Natural killer cell treated with Interleukin-12 subunit alpha and Interleukin-12 subunit beta and Interleukin-15 and Interleukin-18, amount 100 ng/mL, for 72 hours (primary cell): ENCODE measurements around the gene ARID2. TPM values are rescaled to one million over a fixed set of nuclear protein-coding genes. Genes with fewer than 3 reads are reported as not detected.

Experiments used
- ATAC-seq, 2 donors: fragments of 150-1000 bp; cut with Tn5 transposase in 1 of 2; sonication (Bioruptor Pico), chemical (Tn5 transposase) in 1 of 2; 2 replicates each; pipeline ENCODE4 v1.10.0; 2021
- DNase-seq: peaks from one replicate; pipeline ENCODE4 v3.0.0; 2022; ENCODE audit warnings: low spot score
- H3K27ac Mint-ChIP-seq, 2 donors: 1 replicate in 1 of 2; 2 replicates in 1 of 2; pipeline ENCODE4 v1.8.0; 2022; ENCODE audit warnings: mixed read lengths in 2 of 2, mild to moderate bottlenecking in 1 of 2, moderate library complexity in 1 of 2
- H3K27me3 Mint-ChIP-seq, 2 donors: 1 replicate in 1 of 2; 2 replicates in 1 of 2; pipeline ENCODE4 v1.8.0; 2022; ENCODE audit warnings: mixed read lengths in 2 of 2
- H3K36me3 Mint-ChIP-seq: one replicate; pipeline ENCODE4 v1.8.0; 2022; ENCODE audit warnings: mixed read lengths
- H3K4me1 Mint-ChIP-seq, 2 donors: 1 replicate in 1 of 2; 2 replicates in 1 of 2; pipeline ENCODE4 v1.8.0; 2022; ENCODE audit warnings: low read depth in 2 of 2, mixed read lengths in 2 of 2, mild to moderate bottlenecking in 1 of 2
- H3K4me3 Mint-ChIP-seq: one replicate; pipeline ENCODE4 v1.8.0; 2022; ENCODE audit warnings: mixed read lengths
- H3K9me3 Mint-ChIP-seq: 2 replicates; pipeline ENCODE4 v1.8.0; 2022; ENCODE audit warnings: mixed read lengths
- total RNA-seq, 2 donors: library from RNA; stranded (reverse); gene quantifications; one replicate each; pipeline ENCODE4 v1.2.3, GENCODE V29; 2022

Gene ARID2
- total RNA-seq, 2 donors from 2014 or later, result 116 to 133 TPM

GRCh38 chr12:45757172-45757571 lies 27.7 kb downstream of the ARID2 start:
- H3K36me3 Mint-ChIP-seq, result peaks cover 13% of the 10 kb centered on the region
- ATAC-seq, result no peak
- no peak for DNase-seq
- H3K27ac Mint-ChIP-seq, result no peak overlapping the region
- no peaks in the 10 kb centered on the region for H3K9me3 Mint-ChIP-seq
- no peak overlapping the region for H3K4me3 Mint-ChIP-seq
- peaks cover 43 to 48% of the 10 kb centered on the region in 2 donors for H3K4me1 Mint-ChIP-seq
- no peaks in the 10 kb centered on the region for H3K27me3 Mint-ChIP-seq

DNA sequence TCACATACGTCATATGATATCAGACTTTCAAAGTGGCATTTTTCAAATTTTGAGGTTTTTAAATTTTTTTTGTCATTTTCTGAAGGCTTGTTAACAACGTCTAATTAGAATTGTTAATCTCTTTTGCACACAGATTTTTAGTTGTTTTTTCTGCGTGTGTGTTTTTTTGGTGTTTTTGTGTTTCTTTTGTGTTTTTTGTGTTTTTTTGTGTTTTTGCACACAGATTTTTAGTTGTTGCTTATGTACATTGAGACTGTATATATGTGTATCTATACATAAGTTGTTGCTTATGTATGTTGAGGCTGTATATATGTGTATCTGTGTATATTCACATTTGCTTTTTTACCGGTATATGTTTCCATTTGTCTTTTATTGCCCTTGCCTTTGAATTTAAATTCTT lies 30.8 kb downstream of the ARID2 start:
- DNase-seq (no peak), ATAC-seq (no peak)
- Mint-ChIP-seq H3K36me3 (peaks cover 4% of the 10 kb centered on the region), H3K27me3 (no peaks in the 10 kb centered on the region), H3K4me3 (no peak overlapping the region), H3K27ac (no peak overlapping the region), H3K9me3 (no peaks in the 10 kb centered on the region), H3K4me1 (peaks cover 39 to 42% of the 10 kb centered on the region in 2 donors)

DNA sequence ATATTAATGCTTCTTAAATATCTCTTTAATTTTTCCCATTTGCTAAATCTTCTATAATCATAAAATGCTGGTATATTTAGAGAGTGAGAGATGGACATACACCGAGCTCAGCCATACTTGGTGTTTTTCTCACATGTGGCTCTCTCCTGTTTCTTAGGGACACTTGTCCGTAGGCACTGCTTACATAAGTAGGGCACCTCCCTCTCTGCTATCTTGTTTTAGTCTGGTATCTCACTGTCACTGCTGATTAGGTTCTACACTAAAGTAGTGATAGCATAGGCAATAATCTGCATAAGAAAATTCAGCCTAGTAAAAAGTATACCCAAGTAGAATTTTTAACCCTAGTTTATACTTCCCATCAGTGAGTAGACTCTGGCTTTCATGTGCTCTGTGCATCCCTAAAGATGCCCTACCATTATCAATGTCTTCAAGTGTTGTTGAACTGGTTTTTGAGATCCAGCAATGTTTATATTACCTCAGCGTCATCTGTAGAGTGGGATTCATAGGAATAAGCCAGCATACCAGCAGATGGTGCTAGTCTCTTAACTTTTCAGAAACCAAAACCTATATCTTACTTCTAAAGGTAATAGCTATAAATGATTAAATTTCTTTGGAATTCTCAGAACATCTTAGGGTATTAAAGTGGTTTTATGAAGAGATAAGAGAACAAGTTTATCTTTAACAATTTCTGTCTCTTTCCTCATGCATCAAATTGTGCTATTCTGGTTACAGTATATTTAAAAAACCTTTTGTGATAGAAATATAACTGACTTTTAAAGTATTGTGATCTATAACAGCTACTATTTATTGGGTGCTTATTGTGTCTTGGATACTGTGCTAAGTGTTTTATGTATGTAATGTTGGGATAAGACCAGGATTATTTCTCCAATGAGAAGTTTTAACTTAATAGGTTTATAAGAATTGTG lies 32.9 kb downstream of the ARID2 start:
- Mint-ChIP-seq H3K9me3 (no peaks in the 10 kb centered on the region), H3K36me3 (peaks cover under 1% of the 10 kb centered on the region), H3K27me3 (no peaks in the 10 kb centered on the region), H3K4me1 (peaks cover 39 to 40% of the 10 kb centered on the region in 2 donors), H3K27ac (peak overlapping the region in 1 of 2 donors; percentile 57), H3K4me3 (no peak overlapping the region)
- ATAC-seq (no peak), DNase-seq (no peak)

GRCh38 chr12:45763381-45763780 lies 33.9 kb downstream of the ARID2 start:
- H3K36me3 Mint-ChIP-seq, result peaks cover 3% of the 10 kb centered on the region
- H3K4me1 Mint-ChIP-seq, result peaks cover 43 to 44% of the 10 kb centered on the region in 2 donors
- H3K27me3 Mint-ChIP-seq, result no peaks in the 10 kb centered on the region
- ATAC-seq (no peak), DNase-seq (no peak)
- no peak overlapping the region for H3K27ac Mint-ChIP-seq
- no peak overlapping the region for H3K4me3 Mint-ChIP-seq
- H3K9me3 Mint-ChIP-seq, result no peaks in the 10 kb centered on the region

GRCh38 chr12:45768194-45768593 lies 38.7 kb downstream of the ARID2 start:
- H3K4me1 Mint-ChIP-seq, result peaks cover 45 to 54% of the 10 kb centered on the region in 2 donors
- no peak overlapping the region for H3K27ac Mint-ChIP-seq
- DNase-seq (no peak), ATAC-seq (no peak)
- no peak overlapping the region for H3K4me3 Mint-ChIP-seq
- no peaks in the 10 kb centered on the region for H3K27me3 Mint-ChIP-seq
- H3K9me3 Mint-ChIP-seq, result peaks cover 6% of the 10 kb centered on the region
- peaks cover 16% of the 10 kb centered on the region for H3K36me3 Mint-ChIP-seq

GRCh38 chr12:45773747-45774146 lies 44.2 kb downstream of the ARID2 start:
- no peak for DNase-seq
- Mint-ChIP-seq H3K4me3 (no peak overlapping the region), H3K4me1 (peaks cover 44 to 51% of the 10 kb centered on the region in 2 donors), H3K36me3 (peaks cover 9% of the 10 kb centered on the region), H3K9me3 (peaks cover 4% of the 10 kb centered on the region), H3K27me3 (no peaks in the 10 kb centered on the region), H3K27ac (no peak overlapping the region)
- ATAC-seq, result no peak

GRCh38 chr12:45774508-45775162 lies 45.1 kb downstream of the ARID2 start:
- ATAC-seq (no peak), DNase-seq (no peak)
- Mint-ChIP-seq H3K4me1 (peaks cover 38 to 42% of the 10 kb centered on the region in 2 donors), H3K36me3 (peaks cover 1% of the 10 kb centered on the region), H3K27ac (no peak overlapping the region), H3K27me3 (no peaks in the 10 kb centered on the region), H3K4me3 (no peak overlapping the region), H3K9me3 (no peaks in the 10 kb centered on the region)

GRCh38 chr12:45775465-45775864 lies 46.0 kb downstream of the ARID2 start:
- ATAC-seq (no peak), DNase-seq (no peak)
- Mint-ChIP-seq H3K4me3 (no peak overlapping the region), H3K27ac (no peak overlapping the region), H3K27me3 (no peaks in the 10 kb centered on the region), H3K4me1 (peaks cover 38 to 42% of the 10 kb centered on the region in 2 donors), H3K36me3 (no peaks in the 10 kb centered on the region), H3K9me3 (no peaks in the 10 kb centered on the region)

DNA sequence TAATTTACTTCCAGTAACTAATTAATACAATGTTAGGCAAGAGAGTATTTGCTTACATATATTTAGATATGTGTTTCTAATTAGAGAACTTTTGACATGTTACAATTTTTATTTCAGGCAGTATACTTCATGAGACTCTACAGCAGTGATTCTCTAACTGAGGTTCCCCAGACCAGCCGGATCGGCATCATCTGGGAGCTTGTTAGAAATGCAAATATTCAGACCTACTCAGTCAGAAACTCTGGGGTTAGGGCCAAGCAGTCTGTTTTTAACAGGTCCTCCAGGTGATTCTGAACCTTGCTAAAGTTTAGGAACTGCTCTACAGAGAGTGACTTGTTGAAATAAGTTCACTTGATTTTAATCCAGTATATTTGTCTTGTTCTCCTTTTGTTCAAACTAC lies 46.5 kb downstream of the ARID2 start:
- H3K4me3 Mint-ChIP-seq, result no peak overlapping the region
- H3K27me3 Mint-ChIP-seq, result no peaks in the 10 kb centered on the region
- no peak for ATAC-seq
- H3K4me1 Mint-ChIP-seq, result peaks cover 34 to 39% of the 10 kb centered on the region in 2 donors
- no peaks in the 10 kb centered on the region for H3K9me3 Mint-ChIP-seq
- no peaks in the 10 kb centered on the region for H3K36me3 Mint-ChIP-seq
- no peak overlapping the region for H3K27ac Mint-ChIP-seq
- DNase-seq, result no peak

DNA sequence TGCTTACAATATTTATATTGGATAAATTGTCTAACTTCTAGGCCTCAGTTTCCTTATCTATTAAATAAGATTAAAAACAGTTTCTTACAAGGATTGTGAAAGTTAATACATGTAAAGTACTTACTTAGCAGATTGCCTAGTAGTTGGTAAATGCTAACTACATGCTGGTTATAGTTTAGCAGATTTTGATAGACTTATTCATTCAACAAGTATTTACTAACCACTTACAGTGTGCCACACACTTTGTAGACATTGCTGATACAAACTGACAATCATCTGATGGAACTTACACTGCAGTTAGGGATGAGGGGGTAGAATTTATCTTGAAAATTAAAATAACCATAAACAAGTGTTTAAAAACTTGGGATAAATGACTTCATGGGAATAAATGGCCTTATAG lies 50.4 kb downstream of the ARID2 start:
- H3K36me3 Mint-ChIP-seq, result no peaks in the 10 kb centered on the region
- H3K4me3 Mint-ChIP-seq, result no peak overlapping the region
- ATAC-seq (no peak), DNase-seq (no peak)
- no peaks in the 10 kb centered on the region for H3K27me3 Mint-ChIP-seq
- H3K9me3 Mint-ChIP-seq, result no peaks in the 10 kb centered on the region
- peaks cover 15 to 21% of the 10 kb centered on the region in 2 donors for H3K4me1 Mint-ChIP-seq
- H3K27ac Mint-ChIP-seq, result no peak overlapping the region

DNA sequence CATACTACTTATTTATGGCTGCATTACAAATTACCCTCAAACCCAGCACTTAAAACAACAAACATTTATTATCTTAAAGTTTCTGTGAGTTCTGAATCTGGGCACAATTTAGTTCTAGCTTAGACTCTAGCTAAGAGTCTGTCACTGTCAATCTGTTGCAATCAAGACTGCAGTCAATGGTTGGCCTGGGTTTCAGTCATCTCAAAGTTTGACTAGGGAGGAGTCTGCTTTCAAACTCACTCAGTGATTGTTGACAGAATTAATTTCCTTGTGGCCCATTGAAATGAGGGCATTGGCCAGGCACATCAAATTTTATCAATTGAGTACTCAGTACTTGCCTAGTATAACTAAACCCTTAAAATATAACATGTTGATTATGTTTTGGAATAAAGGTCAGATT lies 51.6 kb downstream of the ARID2 start:
- no peak for DNase-seq
- ATAC-seq, result no peak
- no peak overlapping the region for H3K27ac Mint-ChIP-seq
- peaks cover 10 to 16% of the 10 kb centered on the region in 2 donors for H3K4me1 Mint-ChIP-seq
- H3K36me3 Mint-ChIP-seq, result no peaks in the 10 kb centered on the region
- H3K4me3 Mint-ChIP-seq, result no peak overlapping the region
- no peaks in the 10 kb centered on the region for H3K27me3 Mint-ChIP-seq
- no peaks in the 10 kb centered on the region for H3K9me3 Mint-ChIP-seq

- H3K27me3 Mint-ChIP-seq, result no peaks in the 10 kb centered on the region
- H3K4me1 Mint-ChIP-seq, result peaks cover 11 to 19% of the 10 kb centered on the region in 2 donors
- no peaks in the 10 kb centered on the region for H3K9me3 Mint-ChIP-seq
- no peak for DNase-seq
- no peak for ATAC-seq
- no peaks in the 10 kb centered on the region for H3K36me3 Mint-ChIP-seq
- no peak overlapping the region for H3K4me3 Mint-ChIP-seq
- H3K27ac Mint-ChIP-seq, result no peak overlapping the region
Measured at GRCh38 chr12:45785315-45785714, 55.8 kb downstream of the ARID2 start.

- Mint-ChIP-seq H3K4me1 (peaks cover 19 to 20% of the 10 kb centered on the region in 2 donors), H3K4me3 (no peak overlapping the region), H3K36me3 (no peaks in the 10 kb centered on the region), H3K27ac (no peak overlapping the region), H3K9me3 (no peaks in the 10 kb centered on the region), H3K27me3 (no peaks in the 10 kb centered on the region)
- DNase-seq (no peak), ATAC-seq (no peak)
Measured at GRCh38 chr12:45789025-45789424, 59.5 kb downstream of the ARID2 start.

- H3K36me3 Mint-ChIP-seq, result peaks cover 5% of the 10 kb centered on the region
- DNase-seq, result no peak
- no peaks in the 10 kb centered on the region for H3K27me3 Mint-ChIP-seq
- ATAC-seq, result no peak
- H3K9me3 Mint-ChIP-seq, result no peaks in the 10 kb centered on the region
- no peak overlapping the region for H3K4me3 Mint-ChIP-seq
- H3K4me1 Mint-ChIP-seq, result peaks cover 13 to 20% of the 10 kb centered on the region in 2 donors
- no peak overlapping the region for H3K27ac Mint-ChIP-seq
Measured at GRCh38 chr12:45794422-45794821, 64.9 kb downstream of the ARID2 start.
